Measurements from ENCODE around the gene CCDC169. TPM values are rescaled to one million over a fixed set of nuclear protein-coding genes. Genes with fewer than 3 reads are reported as not detected.
"Not testable (repeated sequence)": the region's sequence is repeated elsewhere in the genome, so short reads cannot be mapped to it uniquely, and the experiment has no call there.

CCDC169 gene
- total RNA-seq, 4 donors from 2014 or later, result 0.38 to 4.0 (median 2.1) TPM

- TF ChIP-seq POLR2A (IDR thresholded peaks at IDR 0.05), result no peak
- TF ChIP-seq, protein P1, sequence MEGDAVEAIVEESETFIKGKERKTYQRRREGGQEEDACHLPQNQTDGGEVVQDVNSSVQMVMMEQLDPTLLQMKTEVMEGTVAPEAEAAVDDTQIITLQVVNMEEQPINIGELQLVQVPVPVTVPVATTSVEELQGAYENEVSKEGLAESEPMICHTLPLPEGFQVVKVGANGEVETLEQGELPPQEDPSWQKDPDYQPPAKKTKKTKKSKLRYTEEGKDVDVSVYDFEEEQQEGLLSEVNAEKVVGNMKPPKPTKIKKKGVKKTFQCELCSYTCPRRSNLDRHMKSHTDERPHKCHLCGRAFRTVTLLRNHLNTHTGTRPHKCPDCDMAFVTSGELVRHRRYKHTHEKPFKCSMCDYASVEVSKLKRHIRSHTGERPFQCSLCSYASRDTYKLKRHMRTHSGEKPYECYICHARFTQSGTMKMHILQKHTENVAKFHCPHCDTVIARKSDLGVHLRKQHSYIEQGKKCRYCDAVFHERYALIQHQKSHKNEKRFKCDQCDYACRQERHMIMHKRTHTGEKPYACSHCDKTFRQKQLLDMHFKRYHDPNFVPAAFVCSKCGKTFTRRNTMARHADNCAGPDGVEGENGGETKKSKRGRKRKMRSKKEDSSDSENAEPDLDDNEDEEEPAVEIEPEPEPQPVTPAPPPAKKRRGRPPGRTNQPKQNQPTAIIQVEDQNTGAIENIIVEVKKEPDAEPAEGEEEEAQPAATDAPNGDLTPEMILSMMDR (IDR thresholded peaks at IDR 0.05), result no peak
- peaks cover 0 to 4% of the 10 kb centered on the region in 2 donors for H3K4me1 ChIP-seq
- no peaks in the 10 kb centered on the region for H3K9me3 ChIP-seq
- H3K27me3 ChIP-seq, result no peaks in the 10 kb centered on the region
- intact Hi-C loops (cut with DNase I), result no loop called here
- H3K27ac ChIP-seq, result no peak overlapping the region
- WGBS, 2 donors, result 88% methylated on average over 3 of the region's 3 CpGs
- H3K4me3 ChIP-seq (replicated peaks in 1 of 3), result no peak overlapping the region
- DNase-seq, result no peak
- peaks cover 0 to 6% of the 10 kb centered on the region in 2 donors for H3K36me3 ChIP-seq
Observed at GRCh38 chr13:36337938-36338641, 40.5 kb upstream of the CCDC169 start.

DNA sequence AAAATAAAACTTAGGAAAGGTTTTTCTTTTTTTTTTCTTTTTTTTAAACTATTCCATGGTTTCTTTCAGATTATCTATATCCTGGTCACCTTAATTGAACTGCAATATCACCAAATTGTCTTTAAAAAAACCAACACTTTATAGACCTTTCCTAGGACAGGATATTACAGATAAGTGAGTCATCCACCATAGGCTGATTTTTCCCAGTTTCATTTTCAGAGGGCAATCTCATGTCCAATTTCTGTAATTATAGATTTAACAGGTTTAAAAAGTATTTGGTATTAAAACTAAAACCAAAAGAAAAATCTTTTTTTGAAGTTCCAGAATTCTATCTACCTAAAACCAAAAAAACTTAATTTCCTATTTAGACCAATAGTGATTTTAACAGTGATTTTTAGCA, 35.4 kb upstream of the CCDC169 start:
- Histone ChIP-seq H3K9me3 (no peaks in the 10 kb centered on the region), H3K27ac (no peak overlapping the region), H3K36me3 (peaks cover 9 to 12% of the 10 kb centered on the region in 2 donors), H3K4me1 (peaks cover 0 to 5% of the 10 kb centered on the region in 2 donors), H3K4me3 (replicated peaks in 1 of 3) (no peak overlapping the region), H3K27me3 (no peaks in the 10 kb centered on the region)
- no peak for TF ChIP-seq POLR2A (IDR thresholded peaks at IDR 0.05)
- TF ChIP-seq, protein P1 (IDR thresholded peaks at IDR 0.05), result no peak
- DNase-seq, result no peak
- intact Hi-C loops (cut with DNase I), result no loop called here

GRCh38 chr13:36332255-36332654, 34.6 kb upstream of the CCDC169 start:
- H3K27ac ChIP-seq; DNase-seq; H3K9me3 ChIP-seq; H3K4me3 ChIP-seq (replicated peaks in 1 of 3); H3K27me3 ChIP-seq; H3K4me1 ChIP-seq; intact Hi-C loops (cut with DNase I): not testable (repeated sequence)
- H3K36me3 ChIP-seq, result peaks cover 16 to 20% of the 10 kb centered on the region in 2 donors

GRCh38 chr13:36331280-36331679, 33.7 kb upstream of the CCDC169 start:
- DNase-seq, result no peak
- 84 to 91% methylated on average over 4 of the region's 4 CpGs for WGBS, 2 donors
- no peak overlapping the region for H3K4me3 ChIP-seq (replicated peaks in 1 of 3)
- H3K36me3 ChIP-seq, result peaks cover 18 to 27% of the 10 kb centered on the region in 2 donors
- intact Hi-C loops (cut with DNase I), result no loop called here
- no peak for TF ChIP-seq POLR2A (IDR thresholded peaks at IDR 0.05)
- TF ChIP-seq, protein P1 (IDR thresholded peaks at IDR 0.05), result no peak
- peaks cover 0 to 5% of the 10 kb centered on the region in 2 donors for H3K4me1 ChIP-seq
- no peak overlapping the region for H3K27ac ChIP-seq
- H3K9me3 ChIP-seq, result no peaks in the 10 kb centered on the region
- H3K27me3 ChIP-seq, result no peaks in the 10 kb centered on the region

- H3K9me3 ChIP-seq, result no peaks in the 10 kb centered on the region
- peaks cover 0 to 5% of the 10 kb centered on the region in 2 donors for H3K4me1 ChIP-seq
- peaks cover 36% of the 10 kb centered on the region in 2 donors for H3K36me3 ChIP-seq
- TF ChIP-seq, protein P1 (IDR thresholded peaks at IDR 0.05), result no peak
- no peak for TF ChIP-seq POLR2A (IDR thresholded peaks at IDR 0.05)
- DNase-seq, result no peak
- H3K27me3 ChIP-seq, result no peaks in the 10 kb centered on the region
- no peak overlapping the region for H3K4me3 ChIP-seq (replicated peaks in 1 of 3)
- intact Hi-C loops (cut with DNase I), result no loop called here
- 75 to 85% methylated on average over 4 of the region's 4 CpGs for WGBS, 2 donors
- H3K27ac ChIP-seq, result no peak overlapping the region
Observed at GRCh38 chr13:36329361-36329760, 31.7 kb upstream of the CCDC169 start.

Data from thyroid gland (tissue), 4 donors.